SJSA1 (cell line): ENCODE measurements around the gene TMEM163. TPM values are rescaled to one million over a fixed set of nuclear protein-coding genes. Genes with fewer than 3 reads are reported as not detected.
"Not testable (repeated sequence)": the region's sequence is repeated elsewhere in the genome, so short reads cannot be mapped to it uniquely, and the experiment has no call there.

Experiments used
- DNase-seq, 2 experiments: peaks; one replicate each; pipeline ENCODE4 v3.0.0-alpha.2; 2015 to 2020; ENCODE audit warnings: low spot score in 2 of 2, low read depth in 1 of 2
- H3K27ac ChIP-seq: fragments of 250-450 bp; sonication (Bioruptor Pico); 2 replicates; pipeline ENCODE4 v1.5.1; 2020; ENCODE audit warnings: mild to moderate bottlenecking, moderate library complexity
- H3K27me3 ChIP-seq: fragments of 250-450 bp; sonication (Bioruptor Pico); replicated peaks from 2 replicates; pipeline ENCODE4 v1.5.1; 2020; ENCODE audit warnings: mild to moderate bottlenecking, moderate library complexity
- H3K36me3 ChIP-seq: fragments of 250-450 bp; sonication (Bioruptor Pico); 2 replicates; pipeline ENCODE4 v1.5.1; 2020; ENCODE audit warnings: mild to moderate bottlenecking
- H3K4me1 ChIP-seq: fragments of 250-450 bp; sonication (Bioruptor Pico); replicated peaks from 2 replicates; pipeline ENCODE4 v1.6.1; 2021; ENCODE audit warnings: mild to moderate bottlenecking
- H3K4me3 ChIP-seq: fragments of 250-450 bp; sonication (Bioruptor Pico); 2 replicates; pipeline ENCODE4 v1.5.1; 2020; ENCODE audit warnings: mild to moderate bottlenecking
- H3K9me3 ChIP-seq: fragments of 250-450 bp; sonication (Bioruptor Pico); replicated peaks from 2 replicates; pipeline ENCODE4 v1.5.1; 2020; ENCODE audit warnings: mild to moderate bottlenecking
- total RNA-seq: library from RNA; depleted of rRNA; stranded (reverse); fragments of >200 nt; shearing (Covaris generic); gene quantifications from 2 replicates; pipeline ENCODE4 v1.2.3, GENCODE V29; 2014

The TMEM163 gene
- total RNA-seq, 1 experiment from 2014 or later, result not detected

- peaks cover 38% of the 10 kb centered on the region for H3K27me3 ChIP-seq
- H3K4me3 ChIP-seq, result no peak overlapping the region
- H3K9me3 ChIP-seq, result no peaks in the 10 kb centered on the region
- H3K4me1 ChIP-seq, result no peaks in the 10 kb centered on the region
- H3K27ac ChIP-seq, result no peak overlapping the region
- H3K36me3 ChIP-seq, result no peaks in the 10 kb centered on the region
- DNase-seq, result peak in 1 of 2 experiments; percentile 5
These were observed 227.8 kb downstream of the TMEM163 start for GRCh38 chr2:134491022-134491421.

GRCh38 chr2:134490559-134490958 is 228.2 kb downstream of the TMEM163 start:
- DNase-seq, result no peak
- Histone ChIP-seq H3K9me3 (no peaks in the 10 kb centered on the region), H3K27ac (no peak overlapping the region), H3K4me1 (no peaks in the 10 kb centered on the region), H3K4me3 (no peak overlapping the region), H3K36me3 (no peaks in the 10 kb centered on the region), H3K27me3 (peaks cover 38% of the 10 kb centered on the region)

GRCh38 chr2:134489732-134490384 is 228.9 kb downstream of the TMEM163 start:
- Histone ChIP-seq H3K4me1 (no peaks in the 10 kb centered on the region), H3K27me3 (peaks cover 37% of the 10 kb centered on the region), H3K9me3 (no peaks in the 10 kb centered on the region), H3K4me3 (no peak overlapping the region), H3K36me3 (no peaks in the 10 kb centered on the region), H3K27ac (no peak overlapping the region)
- DNase-seq, result no peak

- Histone ChIP-seq H3K36me3 (no peaks in the 10 kb centered on the region), H3K27me3 (peaks cover 14% of the 10 kb centered on the region), H3K4me3 (no peak overlapping the region), H3K9me3 (no peaks in the 10 kb centered on the region), H3K4me1 (no peaks in the 10 kb centered on the region), H3K27ac (no peak overlapping the region)
- DNase-seq, result peak in 1 of 2 experiments; percentile 34
These were observed 235.9 kb downstream of the TMEM163 start for GRCh38 chr2:134482766-134483340.

- Histone ChIP-seq H3K4me3 (no peak overlapping the region), H3K9me3 (no peaks in the 10 kb centered on the region), H3K4me1 (no peaks in the 10 kb centered on the region), H3K36me3 (no peaks in the 10 kb centered on the region), H3K27ac (no peak overlapping the region), H3K27me3 (peaks cover 14% of the 10 kb centered on the region)
- peak in 1 of 2 experiments; percentile 8 for DNase-seq
These were observed 236.6 kb downstream of the TMEM163 start for GRCh38 chr2:134482131-134482723.

GRCh38 chr2:134479696-134480330 is 239.0 kb downstream of the TMEM163 start:
- Histone ChIP-seq H3K36me3 (no peaks in the 10 kb centered on the region), H3K4me1 (no peaks in the 10 kb centered on the region), H3K27me3 (peaks cover 6% of the 10 kb centered on the region; the same call in 1 of the 2 replicates), H3K9me3 (no peaks in the 10 kb centered on the region), H3K4me3 (no peak overlapping the region), H3K27ac (no peak overlapping the region)
- DNase-seq, result no peak

- H3K9me3 ChIP-seq, H3K4me1 ChIP-seq, H3K36me3 ChIP-seq: not testable (repeated sequence)
These were observed 241.8 kb downstream of the TMEM163 start for GRCh38 chr2:134476982-134477381.

GRCh38 chr2:134470561-134471168 is 248.1 kb downstream of the TMEM163 start:
- Histone ChIP-seq H3K36me3 (no peaks in the 10 kb centered on the region), H3K4me3 (no peak overlapping the region), H3K27me3 (no peaks in the 10 kb centered on the region; the same call in 1 of the 2 replicates), H3K4me1 (no peaks in the 10 kb centered on the region), H3K9me3 (no peaks in the 10 kb centered on the region), H3K27ac (no peak overlapping the region)
- peak in 1 of 2 experiments; percentile 14 for DNase-seq

More at GRCh38 chr2:134476982-134477381, 241.8 kb downstream of the TMEM163 start:
- H3K27ac ChIP-seq, H3K27me3 ChIP-seq, H3K4me3 ChIP-seq: not testable (repeated sequence)
- DNase-seq, result peak in 1 of 2 experiments; percentile 15

- no peaks in the 10 kb centered on the region for H3K27me3 ChIP-seq
- H3K9me3 ChIP-seq, result no peaks in the 10 kb centered on the region
- no peak overlapping the region for H3K4me3 ChIP-seq
- no peak overlapping the region for H3K27ac ChIP-seq
- no peaks in the 10 kb centered on the region for H3K4me1 ChIP-seq
- DNase-seq, result peak in 1 of 2 experiments; percentile 40
- no peaks in the 10 kb centered on the region for H3K36me3 ChIP-seq
These were observed 249.2 kb downstream of the TMEM163 start for GRCh38 chr2:134469516-134470115.

- peak in 1 of 2 experiments; percentile 16 for DNase-seq
- Histone ChIP-seq H3K27me3 (no peaks in the 10 kb centered on the region), H3K27ac (no peak overlapping the region), H3K4me3 (no peak overlapping the region), H3K36me3 (no peaks in the 10 kb centered on the region), H3K4me1 (no peaks in the 10 kb centered on the region), H3K9me3 (no peaks in the 10 kb centered on the region)
These were observed 250.0 kb downstream of the TMEM163 start for GRCh38 chr2:134468776-134469175.

GRCh38 chr2:134468164-134468563 is 250.6 kb downstream of the TMEM163 start:
- H3K36me3 ChIP-seq, result no peaks in the 10 kb centered on the region
- H3K27me3 ChIP-seq, result no peaks in the 10 kb centered on the region
- no peak overlapping the region for H3K27ac ChIP-seq
- no peaks in the 10 kb centered on the region for H3K4me1 ChIP-seq
- no peaks in the 10 kb centered on the region for H3K9me3 ChIP-seq
- H3K4me3 ChIP-seq, result no peak overlapping the region
- DNase-seq, result peak in 1 of 2 experiments; percentile 18

- no peaks in the 10 kb centered on the region for H3K9me3 ChIP-seq
- no peaks in the 10 kb centered on the region for H3K36me3 ChIP-seq
- no peak overlapping the region for H3K27ac ChIP-seq
- no peak overlapping the region for H3K4me3 ChIP-seq
- no peaks in the 10 kb centered on the region for H3K27me3 ChIP-seq
- no peaks in the 10 kb centered on the region for H3K4me1 ChIP-seq
- DNase-seq, result peak in 1 of 2 experiments; percentile 5
These were observed 252.7 kb downstream of the TMEM163 start for GRCh38 chr2:134466141-134466540.
